BE2C (cell line): ENCODE results near the gene AGBL3.
"Not testable (repeated sequence)": the region's sequence is repeated elsewhere in the genome, so short reads cannot be mapped to it uniquely, and the experiment has no call there.

Experiments
- DNase-seq: peaks from one replicate; pipeline ENCODE4 v3.0.0-alpha.2; 2020
- H3K27me3 ChIP-seq: fragments of 250-450 bp; sonication (Bioruptor Pico); 2 replicates; pipeline ENCODE4 v1.5.1; 2020; ENCODE audit warnings: mild to moderate bottlenecking
- H3K36me3 ChIP-seq: fragments of 250-450 bp; sonication (Bioruptor Pico); 2 replicates; pipeline ENCODE4 v1.5.1; 2020; ENCODE audit warnings: mild to moderate bottlenecking
- H3K4me1 ChIP-seq: fragments of 250-450 bp; sonication (Bioruptor Pico); 2 replicates; pipeline ENCODE4 v1.5.1; 2020
- H3K4me3 ChIP-seq: 2 replicates; pipeline ENCODE4 v1.5.1; 2011; ENCODE audit warnings: low read depth, low read length
- H3K9me3 ChIP-seq: fragments of 250-450 bp; sonication (Bioruptor Pico); 2 replicates; pipeline ENCODE4 v1.5.1; 2020
- TF ChIP-seq, protein P1 (sequence below): IDR thresholded peaks from 2 replicates; pipeline ENCODE4 v1.5.1; 2012; ENCODE audit warnings: mild to moderate bottlenecking, low read depth, low read length

AGBL3 gene

DNA sequence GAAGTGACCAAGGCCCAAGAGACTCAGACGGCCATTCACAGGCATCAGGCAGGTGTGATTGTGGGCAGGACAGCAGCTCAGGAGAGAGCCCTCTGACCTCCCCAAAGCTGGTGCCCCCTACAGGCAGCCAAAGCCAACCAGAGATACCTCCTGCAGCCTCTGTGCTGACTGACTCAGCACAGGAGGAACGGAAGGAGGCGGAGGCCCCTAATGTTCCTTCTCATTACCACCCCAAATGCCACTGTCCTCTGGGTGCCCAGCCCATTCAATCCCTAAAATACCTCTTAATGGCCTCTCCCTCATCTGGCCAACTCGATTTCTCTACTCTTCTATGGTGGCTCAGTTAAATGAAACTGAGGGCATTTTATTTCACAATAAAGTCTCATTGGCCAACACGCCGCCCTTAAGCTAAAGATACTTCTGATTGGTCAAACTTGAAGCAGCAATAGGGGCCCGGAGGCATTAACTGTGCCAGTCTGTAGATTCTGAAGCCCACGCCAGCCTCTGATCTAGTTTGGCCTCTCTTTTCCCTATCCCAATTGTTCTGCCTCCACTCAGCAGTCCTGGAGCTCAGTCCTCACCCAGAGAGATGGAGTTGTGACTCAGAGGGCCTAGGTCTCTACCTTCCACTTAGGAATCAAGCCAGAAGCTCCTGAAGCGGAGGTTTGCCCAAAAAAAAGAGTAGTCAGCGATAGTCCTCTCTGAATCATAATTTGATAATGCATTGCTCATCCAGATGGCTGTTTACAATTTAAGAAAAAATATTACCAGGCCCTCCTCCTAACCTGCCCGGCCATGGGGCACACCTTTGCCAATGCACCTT, 183.0 kb downstream of the AGBL3 start:
- Histone ChIP-seq H3K9me3 (no peaks in the 10 kb centered on the region), H3K4me3 (peak overlapping the region; percentile 95), H3K27me3 (no peaks in the 10 kb centered on the region), H3K4me1 (no peaks in the 10 kb centered on the region), H3K36me3 (peaks cover 41% of the 10 kb centered on the region)
- TF ChIP-seq, protein P1, sequence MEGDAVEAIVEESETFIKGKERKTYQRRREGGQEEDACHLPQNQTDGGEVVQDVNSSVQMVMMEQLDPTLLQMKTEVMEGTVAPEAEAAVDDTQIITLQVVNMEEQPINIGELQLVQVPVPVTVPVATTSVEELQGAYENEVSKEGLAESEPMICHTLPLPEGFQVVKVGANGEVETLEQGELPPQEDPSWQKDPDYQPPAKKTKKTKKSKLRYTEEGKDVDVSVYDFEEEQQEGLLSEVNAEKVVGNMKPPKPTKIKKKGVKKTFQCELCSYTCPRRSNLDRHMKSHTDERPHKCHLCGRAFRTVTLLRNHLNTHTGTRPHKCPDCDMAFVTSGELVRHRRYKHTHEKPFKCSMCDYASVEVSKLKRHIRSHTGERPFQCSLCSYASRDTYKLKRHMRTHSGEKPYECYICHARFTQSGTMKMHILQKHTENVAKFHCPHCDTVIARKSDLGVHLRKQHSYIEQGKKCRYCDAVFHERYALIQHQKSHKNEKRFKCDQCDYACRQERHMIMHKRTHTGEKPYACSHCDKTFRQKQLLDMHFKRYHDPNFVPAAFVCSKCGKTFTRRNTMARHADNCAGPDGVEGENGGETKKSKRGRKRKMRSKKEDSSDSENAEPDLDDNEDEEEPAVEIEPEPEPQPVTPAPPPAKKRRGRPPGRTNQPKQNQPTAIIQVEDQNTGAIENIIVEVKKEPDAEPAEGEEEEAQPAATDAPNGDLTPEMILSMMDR, result peak; percentile 61
- DNase-seq, result peak; percentile 59

DNA sequence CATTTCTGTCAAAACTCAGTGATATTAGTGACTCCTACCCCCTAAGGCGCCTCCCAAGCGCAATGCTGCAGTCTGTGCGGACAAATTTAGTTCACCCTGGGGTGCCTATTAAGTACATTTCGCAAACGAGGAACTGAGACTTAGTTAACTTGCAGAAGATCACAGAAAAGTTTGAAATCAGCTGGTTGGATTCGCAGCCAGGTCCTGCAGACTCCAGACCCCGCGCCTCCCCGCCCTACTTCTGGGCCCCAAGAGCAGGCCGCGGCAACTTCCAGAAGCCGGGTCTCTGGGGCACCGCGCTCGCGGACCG, 183.6 kb downstream of the AGBL3 start:
- no peaks in the 10 kb centered on the region for H3K9me3 ChIP-seq
- no peaks in the 10 kb centered on the region for H3K27me3 ChIP-seq
- no peaks in the 10 kb centered on the region for H3K4me1 ChIP-seq
- peaks cover 36% of the 10 kb centered on the region for H3K36me3 ChIP-seq
- TF ChIP-seq, protein P1, result no peak
- no peak for DNase-seq
- peak overlapping the region; percentile 95 for H3K4me3 ChIP-seq

DNA sequence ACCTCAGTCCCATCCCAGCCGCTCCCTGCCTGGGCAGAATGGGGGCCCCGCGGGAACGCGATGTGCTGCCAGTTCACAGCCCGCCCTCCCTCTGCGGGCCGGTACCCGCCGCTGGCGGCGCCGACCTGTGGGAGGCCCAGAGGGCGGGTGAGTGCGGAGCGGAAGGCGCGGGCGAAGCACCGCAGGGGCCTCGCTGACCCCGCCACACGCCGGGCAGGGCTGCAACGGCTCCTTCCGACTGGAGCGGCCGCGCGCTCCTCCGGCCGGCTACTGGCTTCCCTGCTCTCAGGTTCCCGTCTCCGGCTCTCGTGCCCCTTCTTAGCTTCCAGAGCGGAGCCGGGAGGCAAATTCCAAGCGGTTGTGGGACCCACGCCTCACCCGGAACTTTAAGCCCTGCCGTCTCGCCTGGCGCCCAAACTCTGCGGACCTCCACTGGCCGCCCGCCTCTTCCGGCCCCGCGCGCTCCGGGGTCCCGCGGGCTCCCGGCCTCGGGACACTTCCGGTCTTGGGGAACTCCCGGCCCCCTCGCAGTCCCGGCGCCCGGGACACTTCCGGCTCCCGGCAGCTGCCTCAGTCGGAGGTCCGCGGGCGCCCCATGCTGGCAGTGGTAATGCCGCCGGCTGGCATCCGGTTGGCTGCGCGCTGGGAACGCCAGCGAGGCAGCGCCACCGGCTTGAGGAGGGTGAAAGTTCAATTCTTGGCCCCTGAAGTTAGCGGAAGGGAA, 184.1 kb downstream of the AGBL3 start, which contains the start of gene CYREN:
CYREN (minus strand) TSS at position 434 of the 724 bp plus-strand sequence. CDS start 1,785 bp downstream, outside the sequence.
- peak; percentile 98 for DNase-seq
- H3K36me3 ChIP-seq, result peaks cover 34% of the 10 kb centered on the region

DNA sequence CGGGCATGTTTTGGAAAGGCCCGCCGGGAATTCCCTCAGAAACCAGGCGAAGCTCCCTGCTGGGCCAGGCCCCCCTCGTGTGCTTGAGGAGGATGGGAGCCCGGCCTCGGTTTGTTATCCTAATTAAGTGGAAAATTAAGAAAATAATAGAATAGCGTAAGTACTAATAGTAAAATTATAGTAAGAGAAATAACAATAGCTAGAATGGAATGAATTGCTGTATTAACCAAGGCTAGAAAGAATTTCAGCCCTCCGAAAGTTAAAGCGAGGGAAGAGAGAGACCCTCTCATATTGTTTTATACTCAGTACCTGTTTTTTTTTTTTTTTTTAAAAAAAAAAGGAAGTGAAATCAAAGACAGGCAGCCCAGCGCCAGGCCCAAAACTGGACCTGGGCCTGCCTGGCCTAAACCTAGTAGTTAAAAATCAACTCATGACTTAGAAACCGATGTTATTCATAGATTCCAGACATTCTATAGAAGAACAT, 184.7 kb downstream of the AGBL3 start:
- not testable (repeated sequence) for DNase-seq, H3K9me3 ChIP-seq, H3K4me1 ChIP-seq, H3K27me3 ChIP-seq
- H3K4me3 ChIP-seq, result peak overlapping the region; percentile 95
- H3K36me3 ChIP-seq, result peaks cover 28% of the 10 kb centered on the region

More for the DNA sequence above, 184.1 kb downstream of the AGBL3 start, which contains the start of gene CYREN:
- no peaks in the 10 kb centered on the region for H3K4me1 ChIP-seq
- TF ChIP-seq, protein P1, result peak; percentile 65
- no peaks in the 10 kb centered on the region for H3K9me3 ChIP-seq
- peak within 1 kb of the TSS; percentile 95 for H3K4me3 ChIP-seq
- no peaks in the 10 kb centered on the region for H3K27me3 ChIP-seq

DNA sequence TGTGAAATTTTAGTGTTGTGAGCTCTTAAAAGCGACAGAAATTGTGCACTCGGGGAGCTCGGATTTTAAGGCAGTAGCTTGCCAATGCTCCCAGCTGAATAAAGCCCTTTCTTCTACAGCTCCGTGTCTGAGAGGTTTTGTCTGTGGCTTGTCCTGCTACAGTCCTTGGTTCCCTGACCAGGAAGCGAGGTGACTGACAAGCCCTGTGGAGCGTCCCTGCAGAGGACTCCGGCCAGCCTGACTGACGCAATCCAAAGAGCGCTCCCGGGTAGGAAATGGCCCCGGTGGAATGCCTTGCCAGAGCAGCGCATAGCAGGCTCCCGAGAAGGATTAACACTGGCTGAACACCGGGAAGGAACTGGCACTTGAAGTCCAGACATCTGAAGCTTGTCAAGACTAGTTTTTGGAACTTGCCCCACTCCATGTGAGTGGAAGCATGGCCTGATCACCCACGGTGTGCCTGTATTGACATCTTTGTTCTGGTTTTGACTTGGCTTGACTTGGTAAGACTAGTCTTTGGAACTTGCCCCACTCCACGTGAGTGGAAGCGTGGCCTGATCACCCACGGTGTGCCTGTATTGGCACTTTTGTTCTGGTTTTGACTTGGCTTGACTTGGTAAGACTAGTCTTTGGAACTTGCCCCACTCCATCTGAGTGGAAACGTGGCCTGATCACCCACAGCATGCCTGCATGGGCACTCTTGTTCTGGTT, 185.4 kb downstream of the AGBL3 start:
- not testable (repeated sequence) for H3K4me3 ChIP-seq

DNA sequence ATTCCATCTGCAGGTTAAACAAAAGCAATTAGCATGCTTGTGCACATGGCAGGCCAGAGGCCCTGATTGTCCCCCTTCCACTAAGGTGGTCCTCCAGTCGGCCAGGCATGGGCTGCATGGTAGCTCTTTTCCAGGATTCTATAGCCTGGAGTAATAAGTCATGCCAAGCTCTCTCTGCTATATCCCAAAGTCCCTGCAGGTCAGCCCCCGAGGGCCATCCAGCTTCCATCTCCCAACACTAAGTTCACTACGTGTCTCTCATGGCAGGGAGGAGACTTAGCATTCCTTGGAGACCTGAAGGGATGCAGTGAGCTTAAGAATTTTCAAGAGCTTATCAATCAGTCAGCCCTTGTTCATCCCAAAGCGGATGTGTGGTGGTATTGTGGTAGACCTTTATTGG, 187.6 kb downstream of the AGBL3 start:
- H3K4me1 ChIP-seq, H3K4me3 ChIP-seq, H3K9me3 ChIP-seq, H3K36me3 ChIP-seq, DNase-seq, H3K27me3 ChIP-seq: not testable (repeated sequence)

More for the DNA sequence above, 185.4 kb downstream of the AGBL3 start:
- H3K27me3 ChIP-seq, H3K9me3 ChIP-seq, DNase-seq, H3K4me1 ChIP-seq: not testable (repeated sequence)
- peaks cover 22% of the 10 kb centered on the region for H3K36me3 ChIP-seq

DNA sequence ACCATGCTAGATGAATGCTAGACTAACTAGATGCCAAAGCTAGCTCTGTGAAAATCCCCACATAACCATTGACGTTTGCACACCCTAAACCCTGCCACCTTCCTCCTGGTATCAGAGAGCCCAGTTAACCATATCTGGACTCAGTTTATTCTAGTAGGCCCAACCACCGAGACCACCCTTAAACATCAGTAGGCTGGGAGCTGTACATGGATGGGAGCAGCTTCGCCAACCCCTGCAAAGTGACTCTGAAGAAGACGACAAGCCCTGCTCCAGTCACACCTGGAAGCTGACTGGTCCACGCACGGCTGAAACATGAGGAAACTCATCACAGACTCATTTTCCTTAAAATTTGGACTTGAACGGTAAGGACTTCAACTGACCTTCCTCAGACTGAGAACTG, 188.6 kb downstream of the AGBL3 start:
- no peaks in the 10 kb centered on the region for H3K36me3 ChIP-seq
- TF ChIP-seq, protein P1, result no peak
- no peaks in the 10 kb centered on the region for H3K9me3 ChIP-seq
- DNase-seq, result no peak
- no peak overlapping the region for H3K4me3 ChIP-seq
- no peaks in the 10 kb centered on the region for H3K27me3 ChIP-seq
- H3K4me1 ChIP-seq, result no peaks in the 10 kb centered on the region
